Colonic mucosa (tissue), 4 donors: ENCODE results near the gene DPEP2NB. TPM values are rescaled to one million over a fixed set of nuclear protein-coding genes. Genes with fewer than 3 reads are reported as not detected.
A peak's percentile ranks its signal among the peaks of the same experiment; 100 is the strongest.
"Not testable (repeated sequence)": the region's sequence is repeated elsewhere in the genome, so short reads cannot be mapped to it uniquely, and the experiment has no call there.

Experiments
- DNase-seq: peaks from one replicate; pipeline ENCODE4 v3.0.0-alpha.2; 2020
- H3K27ac ChIP-seq: fragments of 200-600 bp; one replicate; pipeline ENCODE4 v1.8.0; 2021
- H3K27me3 ChIP-seq: fragments of 200-600 bp; one replicate; pipeline ENCODE4 v1.8.0; 2021
- H3K36me3 ChIP-seq: fragments of 200-600 bp; one replicate; pipeline ENCODE4 v1.8.0; 2021
- H3K4me1 ChIP-seq: fragments of 200-600 bp; one replicate; pipeline ENCODE4 v1.8.0; 2021; ENCODE audit warnings: mild to moderate bottlenecking
- H3K4me3 ChIP-seq: fragments of 200-600 bp; one replicate; pipeline ENCODE4 v1.8.0; 2021
- H3K9ac ChIP-seq, 2 donors: one replicate each; pipeline ENCODE4 v1.7.0; 2013; ENCODE audit warnings: control low read depth in 2 of 2, low read depth in 2 of 2, low read length in 2 of 2
- H3K9me3 ChIP-seq: fragments of 200-600 bp; one replicate; pipeline ENCODE4 v1.8.0; 2021
- CTCF ChIP-seq: fragments of 200-600 bp; IDR thresholded peaks from one replicate; pipeline ENCODE4 v1.8.0; 2022; ENCODE audit warnings: antibody characterized with exemption, mild to moderate bottlenecking
- intact Hi-C: fragments of 100-400 bp; cut with DNase I; formaldehyde crosslinking; loops from one replicate; pipeline ENCODE4 v1.14.1; 2022
- total RNA-seq, 2 donors: library from RNA; stranded (reverse); fragmentation: NEBNext Ultra II Directional in 1 of 2; extraction: Animal tissue kit (Norgen Biotek cat#: 25700) in 1 of 2; gene quantifications; one replicate each; pipeline ENCODE4 v1.2.1, GENCODE V29; 2021
- donor health status: healthy.
- donor health status: DM: no; HTN: no; CAD: no.
- donor health status: DM: no; HTN: no; CAD: no.

DPEP2NB gene
- total RNA-seq, 2 donors from 2014 or later: not detected

GRCh38 chr16:68000450-68000849 lies 15.3 kb downstream of the DPEP2NB start:
- intact Hi-C loops: no loop called here
- DNase-seq: no peak
- no peak overlapping the region for H3K4me3 ChIP-seq
- H3K27ac ChIP-seq: peak overlapping the region; percentile 34
- no peaks in the 10 kb centered on the region for H3K27me3 ChIP-seq
- no peaks in the 10 kb centered on the region for H3K36me3 ChIP-seq
- H3K9me3 ChIP-seq: no peaks in the 10 kb centered on the region
- no peak for TF ChIP-seq CTCF
- H3K9ac ChIP-seq: peak overlapping the region in 1 of 2 donors; percentile 58
- H3K4me1 ChIP-seq: no peaks in the 10 kb centered on the region

GRCh38 chr16:67999985-68000384 lies 15.7 kb downstream of the DPEP2NB start:
- Histone ChIP-seq H3K9ac (peak overlapping the region in 1 of 2 donors; percentile 58), H3K36me3 (no peaks in the 10 kb centered on the region), H3K27me3 (no peaks in the 10 kb centered on the region), H3K4me1 (no peaks in the 10 kb centered on the region), H3K27ac (peak overlapping the region; percentile 34), H3K4me3 (peak overlapping the region; percentile 0), H3K9me3 (no peaks in the 10 kb centered on the region)
- intact Hi-C loops: loop anchor here (10.0 kb wide), 1 partner anchor 235 kb away; the partner anchor contains the start of gene ESRP2
- no peak for DNase-seq
- TF ChIP-seq CTCF: no peak

- peak within 1 kb of the TSS; percentile 0 for H3K4me3 ChIP-seq
These were observed 16.7 kb downstream of the DPEP2NB start, which contains the start of gene DPEP2 for GRCh38 chr16:67998779-67999688. TSS of gene DPEP2 (minus strand) at chr16:67999484. CDS start at chr16:67993212, 6,272 bp downstream.

GRCh38 chr16:67998231-67998778 lies 17.4 kb downstream of the DPEP2NB start:
- intact Hi-C loops: loop anchor here (10.0 kb wide), 1 partner anchor 236 kb away; the partner anchor contains the start of gene ESRP2
- H3K9me3 ChIP-seq, DNase-seq, H3K36me3 ChIP-seq, H3K27ac ChIP-seq, H3K9ac ChIP-seq, H3K27me3 ChIP-seq, H3K4me3 ChIP-seq, H3K4me1 ChIP-seq: not testable (repeated sequence)

More at GRCh38 chr16:67998779-67999688, 16.7 kb downstream of the DPEP2NB start, which contains the start of gene DPEP2:
- intact Hi-C loops: loop anchor here (10.0 kb wide), 1 partner anchor 236 kb away; the partner anchor contains the start of gene ESRP2
- not testable (repeated sequence) for H3K9me3 ChIP-seq, H3K27me3 ChIP-seq, H3K4me1 ChIP-seq, H3K36me3 ChIP-seq
- DNase-seq: peak; percentile 31
- H3K27ac ChIP-seq: peak within 1 kb of the TSS; percentile 34
- H3K9ac ChIP-seq: peak within 1 kb of the TSS in 1 of 2 donors; percentile 58

GRCh38 chr16:67996666-67997065 lies 19.0 kb downstream of the DPEP2NB start:
- no peaks in the 10 kb centered on the region for H3K9me3 ChIP-seq

More at GRCh38 chr16:67996666-67997065, 19.0 kb downstream of the DPEP2NB start:
- intact Hi-C loops: loop anchor here (10.0 kb wide), 1 partner anchor 238 kb away; the partner anchor contains the start of gene ESRP2
- DNase-seq: no peak
- no peak overlapping the region for H3K9ac ChIP-seq
- H3K4me3 ChIP-seq: no peak overlapping the region
- no peak overlapping the region for H3K27ac ChIP-seq
- TF ChIP-seq CTCF: no peak
- peaks cover 6% of the 10 kb centered on the region for H3K4me1 ChIP-seq
- H3K27me3 ChIP-seq: no peaks in the 10 kb centered on the region
- H3K36me3 ChIP-seq: no peaks in the 10 kb centered on the region
